Spleen (tissue), 11 donors: ENCODE data around the gene CLIC5. TPM values are rescaled to one million over a fixed set of nuclear protein-coding genes. Genes with fewer than 3 reads are reported as not detected.
A peak's percentile ranks its signal among the peaks of the same experiment; 100 is the strongest.

ENCODE experiments used
- DNase-seq: peaks from one replicate; pipeline ENCODE4 v3.0.0-alpha.2; 2020
- H3K27ac ChIP-seq, 8 donors: fragments of 200-600 bp; sonication (generic) in 7 of 8; 1 replicate in 4 of 8; 2 replicates in 4 of 8; pipeline versions ENCODE4 v1.5.0 to v1.8.0; 2016 to 2021; ENCODE audit warnings: inconsistent platforms in 4 of 8, mild to moderate bottlenecking in 4 of 8, moderate library complexity in 1 of 8
- H3K27me3 ChIP-seq, 7 donors: fragments of 200-600 bp; sonication (generic) in 6 of 7; replicated peaks in 1 of 7; 1 replicate in 4 of 7; 2 replicates in 3 of 7; pipeline versions ENCODE4 v1.5.0 to v1.8.0; 2016 to 2021; ENCODE audit warnings: inconsistent platforms in 3 of 7, mild to moderate bottlenecking in 1 of 7
- H3K36me3 ChIP-seq, 6 donors: fragments of 200-600 bp; sonication (generic) in 5 of 6; 1 replicate in 4 of 6; 2 replicates in 2 of 6; pipeline versions ENCODE4 v1.5.0 to v1.8.0; 2016 to 2021; ENCODE audit warnings: inconsistent platforms in 2 of 6
- H3K4me1 ChIP-seq, 6 donors: fragments of 200-600 bp; sonication (generic) in 5 of 6; 1 replicate in 3 of 6; 2 replicates in 3 of 6; pipeline versions ENCODE4 v1.5.0 to v1.8.0; 2016 to 2021; ENCODE audit warnings: inconsistent platforms in 3 of 6
- H3K4me3 ChIP-seq, 8 donors: fragments of 200-600 bp; sonication (generic) in 7 of 8; 1 replicate in 4 of 8; 2 replicates in 4 of 8; pipeline versions ENCODE4 v1.5.0 to v1.8.0; 2016 to 2021; ENCODE audit warnings: inconsistent platforms in 4 of 8, mild to moderate bottlenecking in 4 of 8, moderate library complexity in 2 of 8
- H3K9me3 ChIP-seq, 8 donors: fragments of 200-600 bp; sonication (generic) in 7 of 8; 1 replicate in 4 of 8; 2 replicates in 4 of 8; pipeline versions ENCODE4 v1.5.0 to v1.8.0; 2016 to 2021; ENCODE audit warnings: inconsistent platforms in 4 of 8
- POLR2A ChIP-seq, 3 donors: fragments of 450-650 bp; IDR thresholded peaks; one replicate each; pipeline ENCODE4 v1.5.1; 2017; ENCODE audit warnings: antibody characterized with exemption in 3 of 3, mild to moderate bottlenecking in 1 of 3
- POLR2AphosphoS5 ChIP-seq, 3 donors: sonication (generic); formaldehyde crosslinking; IDR thresholded peaks; one replicate each; pipeline ENCODE4 v1.5.1; 2017; ENCODE audit warnings: antibody characterized with exemption in 3 of 3
- WGBS, 5 donors: extraction: QIAGEN DNeasy Blood & Tissue Kit in 3 of 5; methylation state at CpG; one replicate each; pipeline versions ENCODE4 v1.1.5 to v1.1.7; 2013 to 2018; 5-methylcytosine and 5-hydroxymethylcytosine counted together
- intact Hi-C: fragments of 100-400 bp; cut with DNase I; formaldehyde crosslinking; loops from one replicate; pipeline ENCODE4 v1.15.0; 2023; ENCODE audit warnings: low total_unique reads
- polyA plus RNA-seq, 3 donors: library from polyadenylated mRNA; stranded (reverse); fragments of 200-250 nt; gene quantifications; one replicate each; pipeline ENCODE4 v1.2.1, GENCODE V29; 2013
- total RNA-seq, 7 donors: library from RNA; depleted of rRNA in 3 of 7; stranded (reverse); fragments of >200 nt in 3 of 7; fragmentation: NEBNext Ultra II Directional in 4 of 7; extraction: Animal tissue kit (Norgen Biotek cat#: 25700) in 4 of 7; gene quantifications; one replicate each; pipeline versions ENCODE4 v1.1.0 to v1.2.1, GENCODE V29; 2016 to 2021
- TF ChIP-seq, protein P1 (sequence below), 11 experiments: fragments of 200-600 bp in 7 of 11; fragments of 450-650 bp in 4 of 11; sonication (generic) in 4 of 11; IDR thresholded peaks in 8 of 11; conservative IDR thresholded peaks in 3 of 11; 1 replicate in 7 of 11; 2 replicates in 4 of 11; pipeline versions ENCODE4 v1.4.0 to v1.8.0; 2016 to 2021; ENCODE audit warnings: antibody characterized with exemption in 11 of 11, inconsistent platforms in 4 of 11, mild to moderate bottlenecking in 1 of 11
- donor health status: healthy with polysubstance abuse.
- donor health status: DM: no; HTN: no; CAD: no; lungs with moderate emphysema.
- donor health status: DM: no; HTN: no; CAD: no.
- donor health status: Bipolar disorder and iron deficiency.
- donor health status: healthy.
- donor health status: DM: no; HTN: no; CAD: no.
- donor health status: DM: yes; HTN: yes; CAD: no.

The CLIC5 gene
- total and polyA plus RNA-seq, 10 donors, result 2.8 to 189 (median 71.2) TPM

- WGBS, 5 donors, result 84 to 90% (median 89%) methylated on average over 5 of the region's 5 CpGs
- DNase-seq, result no peak
- Histone ChIP-seq H3K27me3 (no peaks in the 10 kb centered on the region), H3K4me3 (no peak overlapping the region), H3K4me1 (peaks cover 0 to 7% (median 0%) of the 10 kb centered on the region in 6 donors), H3K36me3 (no peaks in the 10 kb centered on the region), H3K27ac (peak overlapping the region in 1 of 8 donors; percentile 5), H3K9me3 (no peaks in the 10 kb centered on the region)
- intact Hi-C loops, result no loop called here
- TF ChIP-seq, protein P1, sequence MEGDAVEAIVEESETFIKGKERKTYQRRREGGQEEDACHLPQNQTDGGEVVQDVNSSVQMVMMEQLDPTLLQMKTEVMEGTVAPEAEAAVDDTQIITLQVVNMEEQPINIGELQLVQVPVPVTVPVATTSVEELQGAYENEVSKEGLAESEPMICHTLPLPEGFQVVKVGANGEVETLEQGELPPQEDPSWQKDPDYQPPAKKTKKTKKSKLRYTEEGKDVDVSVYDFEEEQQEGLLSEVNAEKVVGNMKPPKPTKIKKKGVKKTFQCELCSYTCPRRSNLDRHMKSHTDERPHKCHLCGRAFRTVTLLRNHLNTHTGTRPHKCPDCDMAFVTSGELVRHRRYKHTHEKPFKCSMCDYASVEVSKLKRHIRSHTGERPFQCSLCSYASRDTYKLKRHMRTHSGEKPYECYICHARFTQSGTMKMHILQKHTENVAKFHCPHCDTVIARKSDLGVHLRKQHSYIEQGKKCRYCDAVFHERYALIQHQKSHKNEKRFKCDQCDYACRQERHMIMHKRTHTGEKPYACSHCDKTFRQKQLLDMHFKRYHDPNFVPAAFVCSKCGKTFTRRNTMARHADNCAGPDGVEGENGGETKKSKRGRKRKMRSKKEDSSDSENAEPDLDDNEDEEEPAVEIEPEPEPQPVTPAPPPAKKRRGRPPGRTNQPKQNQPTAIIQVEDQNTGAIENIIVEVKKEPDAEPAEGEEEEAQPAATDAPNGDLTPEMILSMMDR (IDR thresholded peaks at IDR 0.05 in 8 of 11, conservative IDR thresholded peaks at IDR 0.05 in 3 of 11), result no peak
- TF ChIP-seq POLR2AphosphoS5 (IDR thresholded peaks at IDR 0.05), result peak in 1 of 3 donors; percentile 14
Measured at GRCh38 chr6:45984788-45985425, 30.8 kb downstream of the CLIC5 start.

DNA sequence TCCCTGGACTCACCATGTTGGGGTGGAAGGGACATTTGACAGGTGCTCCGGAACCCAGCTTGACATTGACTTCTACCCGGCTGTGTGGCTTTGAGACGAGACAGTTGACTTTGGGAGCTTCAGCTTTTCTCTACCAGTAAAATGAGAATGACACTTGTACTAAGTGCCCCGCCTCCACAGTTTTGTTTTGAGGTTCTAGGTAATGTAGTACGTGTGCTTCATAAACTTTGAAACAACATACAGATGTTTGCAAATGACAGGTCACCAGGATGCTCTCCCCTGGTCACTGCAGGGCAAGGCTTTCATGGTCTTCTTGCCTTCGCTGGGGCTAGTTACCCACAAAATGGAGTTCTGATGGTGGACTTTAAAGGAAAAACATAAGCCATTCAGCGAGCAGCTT, 31.3 kb downstream of the CLIC5 start:
- Histone ChIP-seq H3K4me1 (peaks cover 0 to 7% (median 0%) of the 10 kb centered on the region in 6 donors), H3K27me3 (no peaks in the 10 kb centered on the region), H3K4me3 (no peak overlapping the region), H3K36me3 (no peaks in the 10 kb centered on the region), H3K27ac (no peak overlapping the region), H3K9me3 (no peaks in the 10 kb centered on the region)
- intact Hi-C loops, result no loop called here
- WGBS, 5 donors, result 81 to 95% (median 88%) methylated on average over 7 of the region's 7 CpGs
- no peak for DNase-seq
- TF ChIP-seq POLR2A (IDR thresholded peaks at IDR 0.05), result no peak
- no peak for TF ChIP-seq POLR2AphosphoS5 (IDR thresholded peaks at IDR 0.05)
- TF ChIP-seq, protein P1 (IDR thresholded peaks at IDR 0.05 in 8 of 11, conservative IDR thresholded peaks at IDR 0.05 in 3 of 11), result no peak

GRCh38 chr6:45983062-45983461, 32.6 kb downstream of the CLIC5 start:
- 74 to 94% (median 82%) methylated on average over 1 of the region's 1 CpG for WGBS, 5 donors
- no peak for TF ChIP-seq POLR2A (IDR thresholded peaks at IDR 0.05)
- no peak for TF ChIP-seq POLR2AphosphoS5 (IDR thresholded peaks at IDR 0.05)
- TF ChIP-seq, protein P1 (IDR thresholded peaks at IDR 0.05 in 8 of 11, conservative IDR thresholded peaks at IDR 0.05 in 3 of 11), result no peak
- intact Hi-C loops, result no loop called here
- no peaks in the 10 kb centered on the region for H3K9me3 ChIP-seq
- H3K4me3 ChIP-seq, result no peak overlapping the region
- DNase-seq, result no peak
- H3K4me1 ChIP-seq, result peaks cover 0 to 4% (median 0%) of the 10 kb centered on the region in 6 donors
- H3K27ac ChIP-seq, result no peak overlapping the region
- no peaks in the 10 kb centered on the region for H3K27me3 ChIP-seq
- no peaks in the 10 kb centered on the region for H3K36me3 ChIP-seq

GRCh38 chr6:45982280-45983036, 33.2 kb downstream of the CLIC5 start:
- WGBS, 5 donors, result 89 to 91% (median 90%) methylated on average over 9 of the region's 9 CpGs
- no peak overlapping the region for H3K4me3 ChIP-seq
- H3K27me3 ChIP-seq, result no peaks in the 10 kb centered on the region
- no peaks in the 10 kb centered on the region for H3K4me1 ChIP-seq
- intact Hi-C loops, result no loop called here
- no peak for DNase-seq
- H3K36me3 ChIP-seq, result no peaks in the 10 kb centered on the region
- H3K9me3 ChIP-seq, result no peaks in the 10 kb centered on the region
- no peak for TF ChIP-seq POLR2A (IDR thresholded peaks at IDR 0.05)
- TF ChIP-seq, protein P1 (IDR thresholded peaks at IDR 0.05 in 8 of 11, conservative IDR thresholded peaks at IDR 0.05 in 3 of 11), result no peak
- H3K27ac ChIP-seq, result no peak overlapping the region
